ELF-1 (cell line): ENCODE results near the gene DIRAS3.
A peak's percentile ranks its signal among the peaks of the same experiment; 100 is the strongest.

Experiments used
- DNase-seq: peaks from one replicate; pipeline ENCODE4 v3.0.0-alpha.2; 2016; ENCODE audit warnings: low read depth, low spot score

DIRAS3 gene, protein sequence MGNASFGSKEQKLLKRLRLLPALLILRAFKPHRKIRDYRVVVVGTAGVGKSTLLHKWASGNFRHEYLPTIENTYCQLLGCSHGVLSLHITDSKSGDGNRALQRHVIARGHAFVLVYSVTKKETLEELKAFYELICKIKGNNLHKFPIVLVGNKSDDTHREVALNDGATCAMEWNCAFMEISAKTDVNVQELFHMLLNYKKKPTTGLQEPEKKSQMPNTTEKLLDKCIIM

DNA sequence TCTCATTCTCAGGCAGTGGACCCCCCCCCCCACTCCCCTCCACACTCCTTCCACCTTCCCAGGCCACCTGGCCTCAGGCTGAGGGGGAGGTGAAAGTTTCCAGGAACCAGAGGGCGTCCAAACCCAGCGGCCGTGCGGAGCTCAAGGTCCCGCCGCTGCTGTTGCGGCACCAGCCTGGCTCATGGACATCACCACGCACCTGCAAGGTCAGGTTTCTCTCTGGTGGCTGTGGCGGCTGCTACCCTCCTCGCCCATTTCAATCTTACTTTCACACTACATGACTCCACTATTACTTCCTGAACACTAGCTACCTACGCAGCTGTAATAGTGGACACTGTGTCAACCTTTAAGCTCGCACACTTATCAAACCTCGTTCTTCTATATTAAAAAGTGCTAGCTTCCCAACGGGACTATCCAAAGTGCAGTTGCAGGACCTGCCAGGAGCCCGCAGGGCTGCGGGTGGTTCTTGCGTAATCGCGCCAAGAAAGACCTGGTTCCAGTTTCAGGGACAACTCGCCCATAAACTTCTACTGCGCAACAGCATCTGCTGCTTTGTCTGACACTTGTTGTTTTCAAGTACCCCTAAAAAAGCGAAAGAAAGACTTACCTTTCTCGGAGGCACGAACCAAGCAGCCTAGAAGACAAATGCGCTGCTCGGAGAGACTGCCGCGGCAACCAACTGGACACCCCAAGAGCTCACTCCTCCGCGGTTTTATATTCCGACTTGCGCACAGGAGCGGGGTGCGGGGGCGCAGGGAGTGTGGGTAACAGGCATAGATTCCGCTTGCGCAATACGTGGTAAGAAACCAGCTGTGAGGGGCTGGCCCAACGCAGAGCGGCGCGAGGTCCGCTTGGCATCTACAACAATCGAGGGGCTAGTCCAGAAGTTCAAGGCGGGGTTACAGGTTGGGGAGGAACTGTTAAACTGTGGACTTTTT lies at the start of gene DIRAS3:
Gene DIRAS3, minus strand, starts transcription at position 687 of the 938 bp plus-strand sequence. CDS start 3,330 bp downstream, outside the sequence.
- peak; percentile 25 for DNase-seq

DNA sequence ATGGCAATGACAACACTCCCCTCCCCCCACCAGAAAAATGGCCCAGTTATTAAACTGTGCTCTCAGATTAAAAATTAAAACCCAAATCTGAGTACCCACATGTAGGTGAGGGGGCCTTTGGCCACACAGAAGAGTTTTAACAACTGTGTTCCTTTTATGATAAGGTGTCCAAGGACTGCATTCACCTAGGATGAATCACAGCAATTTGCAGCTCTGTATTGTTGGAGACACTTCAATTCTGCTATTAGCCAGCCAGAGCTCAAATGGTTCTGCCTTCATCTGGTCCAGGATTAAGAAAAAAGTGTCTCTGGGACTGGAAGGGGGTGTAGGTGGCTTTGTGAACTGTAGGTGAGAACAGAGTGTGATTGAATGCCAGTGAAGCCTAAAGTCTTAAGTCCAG lies 43.3 kb upstream of the DIRAS3 start:
- no peak for DNase-seq

DNA sequence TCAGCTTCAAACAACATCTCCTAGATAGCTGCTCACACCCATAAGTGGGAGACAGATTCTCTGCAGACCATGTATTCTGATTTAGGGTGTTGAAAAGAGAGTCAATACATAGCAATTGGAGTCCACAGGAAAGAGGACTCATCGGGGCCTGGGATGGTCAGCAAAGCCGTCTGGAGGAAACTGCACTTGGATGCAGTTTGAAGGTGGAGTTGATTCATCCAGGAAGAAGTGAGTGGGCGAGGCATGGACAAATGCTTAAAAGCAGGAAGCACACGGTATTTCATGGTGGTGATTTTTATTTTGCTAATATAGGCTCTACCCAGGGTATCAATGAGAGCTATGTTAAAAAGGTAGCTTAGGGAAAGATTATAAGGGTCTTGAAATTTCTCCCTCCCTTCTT lies 36.8 kb upstream of the DIRAS3 start:
- no peak for DNase-seq

DNA sequence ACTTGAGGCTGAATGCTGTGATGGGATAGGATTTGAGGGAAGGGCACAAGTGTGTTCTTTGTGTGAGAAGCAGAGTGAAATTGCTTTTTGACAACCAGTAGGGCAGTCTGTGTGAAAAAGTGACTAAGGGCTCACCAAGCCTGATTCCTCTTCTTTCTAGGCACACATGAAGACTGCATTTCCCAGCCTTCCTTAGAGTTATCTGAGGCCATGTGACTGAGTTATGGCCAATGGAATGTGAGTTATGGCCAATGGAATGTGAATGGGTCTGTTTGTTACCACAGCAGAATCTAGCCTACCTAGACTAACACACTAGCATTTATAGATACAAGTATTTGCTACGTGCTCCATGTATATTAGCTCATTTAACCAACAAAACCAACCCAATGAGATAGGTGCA lies 35.3 kb upstream of the DIRAS3 start:
- DNase-seq = no peak

DNA sequence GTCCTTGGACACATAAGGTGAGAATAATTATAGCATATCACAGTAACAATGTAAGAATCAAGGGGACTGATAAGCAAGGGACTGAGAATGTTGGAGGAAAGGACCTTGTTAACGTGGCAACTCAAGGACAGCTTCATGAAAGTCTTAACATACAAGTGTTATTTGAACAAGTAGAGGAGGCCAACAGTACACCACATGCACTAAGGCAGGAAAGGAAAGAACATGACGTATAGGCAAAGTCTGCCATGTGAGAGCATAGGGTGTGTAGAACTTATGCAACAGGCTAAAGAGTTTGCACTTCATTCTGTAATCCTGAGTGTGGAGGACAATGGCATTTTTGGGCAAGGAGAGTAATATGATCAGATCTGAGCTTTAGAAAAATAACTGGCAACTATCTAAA lies 33.3 kb upstream of the DIRAS3 start:
- no peak for DNase-seq

DNA sequence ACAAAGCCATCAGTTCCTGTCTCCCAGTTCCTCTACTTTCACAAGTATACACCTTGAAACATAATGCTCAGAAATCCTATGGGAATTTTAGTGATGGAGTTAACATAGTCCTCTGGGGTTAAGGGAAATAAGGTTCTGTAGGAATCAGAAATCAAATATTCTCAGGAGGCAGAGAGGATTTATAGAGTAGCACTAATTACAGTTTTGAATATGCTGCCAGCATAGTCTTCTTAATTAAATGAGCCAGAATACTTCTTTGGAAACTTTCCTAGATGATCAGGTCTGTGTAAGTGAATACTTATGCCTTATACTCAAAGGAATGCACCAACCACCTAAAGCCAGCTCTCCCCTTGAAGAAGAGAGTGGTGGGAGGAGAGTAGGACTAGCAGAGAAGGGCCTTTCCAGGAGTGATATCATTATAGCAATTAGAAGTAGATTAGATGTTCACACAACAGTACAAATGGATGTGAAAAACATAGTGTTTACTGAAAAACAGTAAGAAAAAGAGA lies 31.4 kb upstream of the DIRAS3 start:
- DNase-seq = no peak

DNA sequence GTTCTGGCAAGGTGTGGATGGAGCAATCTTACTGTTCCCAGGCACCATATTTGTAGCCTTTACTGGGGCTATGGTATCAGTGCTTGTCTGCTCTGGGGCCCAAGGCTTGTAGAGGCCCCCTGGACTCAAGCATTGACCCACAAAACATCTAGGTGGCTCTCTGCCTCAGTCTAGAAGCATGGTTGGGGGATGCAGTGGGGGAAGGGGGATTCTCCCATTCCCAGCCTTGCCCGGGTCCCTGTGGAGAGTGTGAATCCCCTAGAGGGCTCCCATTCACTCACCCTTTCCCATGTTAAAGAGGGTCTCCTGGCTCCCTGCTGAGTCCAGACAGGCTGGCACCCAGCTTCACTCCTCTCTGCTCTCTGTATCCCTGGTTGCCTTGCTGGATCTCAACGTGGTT lies 28.2 kb upstream of the DIRAS3 start:
- no peak for DNase-seq

DNA sequence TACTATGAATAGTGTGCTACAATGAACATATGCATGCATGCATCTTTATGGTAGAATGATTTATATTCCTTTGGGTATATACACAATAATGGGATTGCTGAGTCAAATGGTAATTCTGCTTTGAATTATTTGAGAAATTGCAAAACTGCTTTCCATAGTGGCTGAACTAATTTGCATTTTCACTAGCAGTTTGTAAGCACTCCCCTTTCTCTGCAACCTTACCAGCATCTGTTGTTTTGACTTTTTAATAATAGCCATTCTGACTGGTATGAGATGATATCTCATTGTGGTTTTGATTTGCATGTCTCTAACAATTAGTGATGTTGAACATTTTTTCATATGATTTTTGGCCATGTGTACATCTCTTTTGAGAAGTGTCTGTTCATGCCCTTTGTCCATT lies 24.0 kb upstream of the DIRAS3 start:
- DNase-seq = no peak

DNA sequence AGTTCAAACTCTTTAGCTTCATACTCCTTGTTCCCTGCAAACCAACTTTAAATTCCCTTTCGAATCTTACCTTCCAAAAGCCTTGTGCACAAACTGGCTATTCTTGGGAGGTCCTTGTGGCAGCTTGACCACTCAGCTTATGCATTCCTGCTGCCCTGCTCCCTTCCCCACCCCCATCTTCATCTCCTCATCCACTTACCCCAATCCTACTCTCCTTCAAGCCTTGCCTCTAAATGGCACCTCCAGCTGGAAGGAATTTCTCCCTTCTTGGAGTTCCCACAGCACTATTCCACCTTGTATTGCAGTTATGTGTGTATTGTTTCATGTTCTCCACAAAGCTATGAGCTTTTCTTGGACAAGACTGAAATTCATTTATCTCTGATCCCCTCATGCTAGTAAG lies 15.3 kb upstream of the DIRAS3 start:
- no peak for DNase-seq

DNA sequence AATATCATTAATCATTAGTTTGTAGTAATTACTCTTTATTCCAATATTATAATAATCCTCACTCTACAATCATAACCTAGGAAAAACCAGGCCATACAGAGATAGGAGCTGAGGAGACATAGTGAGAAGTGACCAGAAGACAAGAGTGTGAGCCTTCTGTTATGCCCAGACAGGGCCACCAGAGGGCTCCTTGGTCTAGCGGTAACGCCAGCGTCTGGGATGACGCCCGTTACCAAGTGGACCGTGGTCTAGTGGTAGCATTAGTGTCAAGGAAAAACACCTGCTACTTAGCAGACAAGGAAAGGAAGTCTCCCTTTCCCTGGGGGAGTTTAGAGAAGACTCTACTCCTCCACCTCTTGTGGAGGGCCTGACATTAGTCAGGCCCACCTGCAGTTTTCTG lies 7.6 kb upstream of the DIRAS3 start:
- DNase-seq = peak; percentile 25

DNA sequence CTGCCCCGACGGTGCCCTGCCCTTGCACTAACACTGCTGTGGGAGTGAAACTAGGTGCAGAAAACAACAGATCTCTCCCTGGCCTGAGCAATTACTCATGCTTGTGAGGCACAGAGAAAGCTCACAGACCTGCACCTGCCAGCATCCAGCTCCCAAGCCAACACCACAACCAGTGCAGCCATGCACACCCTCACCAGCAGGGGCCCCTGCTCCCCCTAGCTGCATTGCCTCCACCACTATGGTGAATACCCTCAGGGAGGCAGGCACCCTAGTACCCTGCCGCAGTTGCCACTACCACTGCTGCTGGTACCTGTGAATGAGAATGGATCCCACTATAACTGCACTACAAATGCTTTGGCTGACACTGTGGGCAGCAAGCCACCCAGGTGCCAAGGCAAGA lies 7.1 kb upstream of the DIRAS3 start:
- DNase-seq = peak; percentile 39

DNA sequence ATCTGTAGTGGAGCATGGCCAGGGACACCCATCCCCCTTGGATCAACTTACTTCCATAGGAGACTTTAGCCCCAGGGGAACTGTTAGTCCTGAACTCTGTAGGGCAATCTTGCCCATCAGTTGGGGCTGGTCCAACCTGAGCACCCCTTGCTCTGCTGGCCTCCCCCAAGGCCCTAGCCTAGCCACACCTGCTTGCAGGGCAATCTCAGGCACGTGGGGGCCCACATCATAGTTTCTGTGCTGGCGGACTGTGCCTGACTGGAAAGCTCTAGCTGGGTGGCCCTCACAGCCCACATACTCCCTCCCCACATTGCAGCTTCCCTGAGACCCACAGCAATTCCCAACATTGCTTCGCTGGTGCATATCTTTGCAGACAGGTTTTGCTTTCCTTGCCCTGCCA lies 6.6 kb upstream of the DIRAS3 start:
- no peak for DNase-seq

DNA sequence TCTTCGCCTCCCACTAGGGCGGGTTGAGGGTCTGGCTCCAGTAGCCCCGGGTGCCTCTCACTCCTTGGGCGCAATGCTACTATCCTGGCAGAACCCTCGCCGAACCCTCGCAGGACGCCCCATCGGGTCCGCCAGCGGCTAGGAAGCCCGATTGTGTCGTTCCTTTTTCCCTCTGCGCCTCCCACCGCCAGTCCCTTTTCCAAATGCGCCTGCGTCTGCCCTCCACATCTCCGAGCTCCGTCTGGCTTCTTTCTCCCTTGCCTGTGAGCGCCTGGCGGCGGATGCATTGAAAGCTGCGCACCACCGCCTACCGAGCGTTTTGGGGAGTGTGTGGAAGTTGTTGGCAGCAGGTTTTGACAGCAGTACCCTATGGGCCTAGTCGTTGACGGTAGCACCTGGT lies 1.0 kb upstream of the DIRAS3 start:
- DNase-seq = peak; percentile 90

DNA sequence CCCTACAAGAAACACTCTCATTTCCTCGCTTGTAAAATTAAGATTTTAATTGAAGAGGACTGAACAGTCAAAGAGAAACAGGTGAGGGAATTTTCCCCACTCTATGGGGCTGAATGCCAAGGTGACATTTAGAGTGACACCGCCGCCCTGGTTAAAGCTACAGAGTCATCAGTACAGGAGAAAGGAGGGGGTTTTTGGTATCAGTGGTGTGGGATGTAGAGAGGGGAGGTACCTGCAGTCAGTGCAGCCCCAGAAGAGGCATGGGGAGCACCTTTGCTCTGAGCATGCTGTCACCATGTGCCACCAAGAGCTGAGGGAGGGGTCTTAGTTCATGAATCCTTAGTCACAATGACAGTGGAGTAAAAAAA lies 2.8 kb downstream of the DIRAS3 start:
- DNase-seq = no peak

DNA sequence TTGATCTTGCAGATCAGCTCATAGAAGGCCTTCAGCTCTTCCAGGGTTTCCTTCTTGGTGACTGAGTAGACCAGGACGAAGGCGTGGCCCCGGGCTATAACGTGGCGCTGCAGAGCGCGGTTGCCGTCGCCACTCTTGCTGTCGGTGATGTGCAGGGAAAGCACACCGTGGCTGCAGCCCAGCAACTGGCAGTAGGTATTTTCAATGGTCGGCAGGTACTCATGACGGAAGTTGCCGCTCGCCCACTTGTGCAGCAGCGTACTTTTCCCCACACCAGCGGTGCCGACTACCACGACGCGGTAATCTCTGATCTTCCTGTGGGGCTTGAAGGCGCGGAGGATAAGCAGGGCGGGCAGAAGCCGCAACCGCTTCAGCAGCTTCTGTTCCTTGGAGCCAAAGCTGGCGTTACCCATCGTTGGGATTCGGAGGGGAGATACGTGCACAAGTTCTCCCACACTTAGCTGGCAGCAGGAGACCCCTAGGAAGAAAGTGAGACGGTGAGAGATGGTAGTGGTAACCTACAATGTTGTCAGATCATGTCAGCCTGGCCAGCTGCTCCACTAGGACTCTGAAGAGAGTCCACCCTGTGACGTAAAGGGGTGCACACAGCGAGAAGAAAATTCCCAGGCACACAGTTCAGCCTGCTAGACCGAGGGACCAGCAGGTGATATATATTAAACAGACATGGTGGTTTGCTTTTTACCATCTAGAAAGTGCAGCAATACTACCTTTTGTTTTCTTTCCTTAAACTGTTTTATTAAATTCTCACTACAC lies 3.4 kb downstream of the DIRAS3 start:
- no peak for DNase-seq

DNA sequence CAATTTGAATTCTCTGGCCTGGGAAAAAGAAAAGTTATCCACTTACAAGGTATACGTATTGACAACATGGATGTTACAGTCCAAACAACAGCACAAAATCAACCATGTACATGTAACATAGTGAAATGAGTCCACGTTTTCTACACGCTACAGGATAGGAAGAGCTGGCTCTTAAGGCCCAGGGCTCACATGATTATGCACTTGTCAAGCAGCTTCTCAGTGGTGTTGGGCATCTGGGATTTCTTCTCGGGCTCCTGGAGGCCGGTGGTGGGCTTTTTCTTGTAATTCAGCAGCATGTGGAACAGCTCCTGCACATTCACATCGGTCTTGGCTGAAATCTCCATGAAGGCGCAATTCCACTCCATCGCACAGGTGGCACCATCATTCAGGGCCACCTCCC lies 4.0 kb downstream of the DIRAS3 start:
- no peak for DNase-seq

DNA sequence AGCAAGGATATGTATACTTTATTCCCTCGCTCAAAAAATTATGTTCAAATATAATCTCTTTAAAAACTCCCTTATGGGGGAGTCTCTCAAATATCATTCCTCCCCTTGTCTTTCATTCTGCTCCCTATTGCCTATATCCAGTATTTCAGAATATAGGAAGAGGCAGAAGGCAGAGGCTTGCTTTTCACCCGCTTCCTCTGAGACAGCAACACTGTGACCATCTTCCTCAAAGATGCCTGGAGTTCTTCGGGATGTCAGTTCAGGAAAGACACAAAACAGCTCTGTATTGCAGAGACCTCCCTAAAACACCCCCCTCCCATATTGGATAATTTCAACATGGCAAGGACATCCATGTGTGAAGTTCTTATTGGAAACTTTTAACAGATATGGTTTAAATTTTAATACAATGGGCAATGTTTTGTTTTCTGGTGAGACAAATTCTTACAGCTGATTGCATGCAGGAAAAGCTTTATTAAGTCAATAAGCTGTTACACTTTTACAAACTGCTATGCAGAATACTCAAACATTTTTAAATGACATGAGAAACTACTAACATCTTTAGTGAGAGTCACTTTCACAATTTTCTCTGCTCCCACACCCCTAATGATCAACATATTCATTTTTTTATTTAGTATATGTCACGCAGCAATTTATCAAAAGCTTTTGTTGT lies 4.8 kb downstream of the DIRAS3 start:
- DNase-seq = no peak

DNA sequence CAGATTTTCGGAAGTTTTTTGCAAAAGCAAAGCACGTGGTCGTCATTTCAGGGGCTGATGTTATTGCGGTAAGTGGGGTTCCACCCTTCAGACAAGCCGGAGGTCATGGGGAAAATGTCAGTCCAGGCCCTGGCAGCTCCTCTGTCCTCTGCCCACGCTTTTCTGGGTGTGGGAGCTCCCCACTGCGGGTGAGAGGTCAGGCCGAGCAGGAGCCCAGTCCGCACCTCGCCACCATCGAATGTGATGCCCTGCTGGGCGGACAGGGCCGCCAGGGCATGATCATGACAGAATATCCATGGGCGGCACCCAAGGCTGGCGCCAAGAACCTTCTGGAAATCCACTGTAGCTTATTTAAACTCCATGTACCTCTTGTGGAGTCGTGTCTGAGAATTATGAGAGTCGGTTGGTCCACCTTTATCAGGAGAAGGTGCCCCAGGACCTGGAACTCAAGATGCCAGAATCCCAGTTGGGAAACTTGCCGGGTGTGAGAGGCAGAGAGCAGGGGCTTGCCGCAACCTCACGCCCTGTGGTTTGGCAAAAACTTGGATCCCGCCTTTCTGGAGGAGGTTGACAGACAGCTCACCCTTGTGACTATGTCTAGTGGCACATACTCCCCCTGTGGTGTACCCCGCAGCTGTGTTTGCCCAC lies 6.9 kb downstream of the DIRAS3 start:
- DNase-seq = no peak

DNA sequence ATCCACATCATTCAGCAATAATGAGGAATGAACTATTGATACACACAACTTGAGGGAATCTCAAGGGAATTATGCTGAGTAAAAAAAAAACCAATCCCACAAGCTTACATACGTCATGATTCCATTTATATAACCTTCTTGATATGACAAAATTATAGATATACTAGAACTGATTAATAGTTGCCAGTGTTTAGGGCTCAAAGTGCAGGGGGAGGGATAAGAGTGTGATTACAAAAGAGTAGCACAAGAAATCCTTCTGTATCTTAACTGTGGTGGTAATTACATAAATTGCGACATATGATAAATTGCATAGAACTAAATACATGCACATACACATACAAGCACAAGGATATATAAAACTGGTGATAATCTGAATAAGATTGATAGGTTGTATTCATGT lies 13.5 kb downstream of the DIRAS3 start:
- DNase-seq = no peak

DNA sequence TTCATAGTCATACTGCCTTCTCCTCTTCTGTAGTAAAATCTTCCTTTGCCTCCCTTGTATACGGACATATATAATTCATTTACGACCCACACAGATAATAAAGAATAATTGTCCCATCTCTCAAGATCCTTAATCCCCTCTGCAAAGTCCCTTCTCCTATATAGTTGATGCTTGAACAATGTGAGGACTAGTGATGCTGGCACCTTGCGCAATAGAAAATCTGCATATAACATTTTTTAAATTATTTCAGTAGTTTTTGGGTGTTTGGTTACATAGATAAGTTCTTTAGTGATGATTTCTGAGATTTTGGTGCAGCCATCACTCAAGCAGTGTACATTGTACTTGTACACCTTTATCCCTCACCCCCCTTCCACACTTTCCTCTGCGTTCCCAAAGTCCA lies 21.0 kb downstream of the DIRAS3 start:
- no peak for DNase-seq

DNA sequence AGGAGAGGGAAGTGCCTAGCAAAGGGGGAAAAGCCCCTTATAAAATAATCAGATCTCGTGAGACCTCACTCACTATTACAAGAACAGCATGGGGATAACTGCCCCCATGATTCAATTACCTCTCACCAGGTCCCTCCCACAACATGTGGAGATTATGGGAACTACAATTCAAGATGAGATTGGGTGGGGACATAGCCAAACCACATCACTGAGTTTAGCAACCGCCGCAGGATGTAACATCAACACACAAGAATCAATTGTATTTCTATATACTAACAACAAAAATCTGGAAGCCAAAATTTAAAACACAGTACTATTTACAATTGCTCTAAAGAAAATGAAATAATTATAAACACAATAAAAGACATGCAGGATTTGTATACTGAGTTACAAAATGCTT lies 21.9 kb downstream of the DIRAS3 start:
- DNase-seq = no peak
